ENCODE results near the gene MAFF.

MAFF gene

GRCh38 chr22:38223289-38223960, 21.6 kb downstream of the MAFF start:
- H3K27ac ChIP-seq (replicated peaks) = no peak overlapping the region
- no peak for TF ChIP-seq SPI1 (IDR thresholded peaks at IDR 0.05; ENCODE audit: borderline replicate concordance, low read depth)
- no peak for TF ChIP-seq POLR2AphosphoS5 (IDR thresholded peaks at IDR 0.05; ENCODE audit: low read depth)
- no peak for TF ChIP-seq REST (IDR thresholded peaks at IDR 0.05; ENCODE audit: insufficient replicate concordance, low read depth)
- TF ChIP-seq CTCF (IDR thresholded peaks at IDR 0.05; ENCODE audit: insufficient read depth, low read length) = no peak
- TF ChIP-seq GABPA (IDR thresholded peaks at IDR 0.05; ENCODE audit: low read depth) = no peak

GRCh38 chr22:38226853-38227649, 25.3 kb downstream of the MAFF start:
- no peak overlapping the region for H3K27ac ChIP-seq (replicated peaks)
- DNase-seq (ENCODE audit: low read depth in 1 of 2, low spot score in 1 of 2) = no peak
- no peak overlapping the region for H3K4me3 ChIP-seq (replicated peaks; ENCODE audit: insufficient read depth, low read length)
- H3K27me3 ChIP-seq (ENCODE audit: insufficient read depth, poor library complexity, severe bottlenecking) = no peaks in the 10 kb centered on the region
- no peak for TF ChIP-seq CTCF (IDR thresholded peaks at IDR 0.05; ENCODE audit: insufficient read depth, low read length)
- TF ChIP-seq REST (IDR thresholded peaks at IDR 0.05; ENCODE audit: insufficient replicate concordance, low read depth) = no peak
- TF ChIP-seq POLR2AphosphoS5 (IDR thresholded peaks at IDR 0.05; ENCODE audit: low read depth) = no peak
- no peak for TF ChIP-seq GABPA (IDR thresholded peaks at IDR 0.05; ENCODE audit: low read depth)

More at GRCh38 chr22:38223289-38223960, 21.6 kb downstream of the MAFF start:
- Histone ChIP-seq H3K4me3 (replicated peaks; ENCODE audit: insufficient read depth, low read length) (no peak overlapping the region), H3K27me3 (ENCODE audit: insufficient read depth, poor library complexity, severe bottlenecking) (no peaks in the 10 kb centered on the region)
- DNase-seq (ENCODE audit: low read depth in 1 of 2, low spot score in 1 of 2) = no peak

- TF ChIP-seq CTCF (IDR thresholded peaks at IDR 0.05; ENCODE audit: insufficient read depth, low read length) = no peak
- no peak for TF ChIP-seq SPI1 (IDR thresholded peaks at IDR 0.05; ENCODE audit: borderline replicate concordance, low read depth)
- no peak for TF ChIP-seq REST (IDR thresholded peaks at IDR 0.05; ENCODE audit: insufficient replicate concordance, low read depth)
- DNase-seq (ENCODE audit: low read depth in 1 of 2, low spot score in 1 of 2) = no peak
- Histone ChIP-seq H3K27ac (replicated peaks) (no peak overlapping the region), H3K4me3 (replicated peaks; ENCODE audit: insufficient read depth, low read length) (no peak overlapping the region), H3K27me3 (ENCODE audit: insufficient read depth, poor library complexity, severe bottlenecking) (no peaks in the 10 kb centered on the region)
Measured at GRCh38 chr22:38228326-38228872, 26.6 kb downstream of the MAFF start.
